Thyroid gland (tissue), 4 donors: ENCODE results near the gene B3GAT1.

Source experiments
- POLR2A ChIP-seq, 2 donors: fragments of 450-650 bp; IDR thresholded peaks; one replicate each; pipeline ENCODE4 v1.6.1; 2017; ENCODE audit warnings: antibody characterized with exemption in 2 of 2, mild to moderate bottlenecking in 2 of 2, moderate library complexity in 1 of 2
- TF ChIP-seq, protein P1 (sequence below), 6 experiments: fragments of 200-600 bp in 3 of 6; fragments of 450-650 bp in 3 of 6; sonication (generic) in 3 of 6; IDR thresholded peaks; one replicate each; pipeline ENCODE4 v1.5.1; 2016 to 2019; ENCODE audit warnings: antibody characterized with exemption in 6 of 6, mild to moderate bottlenecking in 2 of 6, inconsistent platforms in 1 of 6, moderate library complexity in 1 of 6

DNA sequence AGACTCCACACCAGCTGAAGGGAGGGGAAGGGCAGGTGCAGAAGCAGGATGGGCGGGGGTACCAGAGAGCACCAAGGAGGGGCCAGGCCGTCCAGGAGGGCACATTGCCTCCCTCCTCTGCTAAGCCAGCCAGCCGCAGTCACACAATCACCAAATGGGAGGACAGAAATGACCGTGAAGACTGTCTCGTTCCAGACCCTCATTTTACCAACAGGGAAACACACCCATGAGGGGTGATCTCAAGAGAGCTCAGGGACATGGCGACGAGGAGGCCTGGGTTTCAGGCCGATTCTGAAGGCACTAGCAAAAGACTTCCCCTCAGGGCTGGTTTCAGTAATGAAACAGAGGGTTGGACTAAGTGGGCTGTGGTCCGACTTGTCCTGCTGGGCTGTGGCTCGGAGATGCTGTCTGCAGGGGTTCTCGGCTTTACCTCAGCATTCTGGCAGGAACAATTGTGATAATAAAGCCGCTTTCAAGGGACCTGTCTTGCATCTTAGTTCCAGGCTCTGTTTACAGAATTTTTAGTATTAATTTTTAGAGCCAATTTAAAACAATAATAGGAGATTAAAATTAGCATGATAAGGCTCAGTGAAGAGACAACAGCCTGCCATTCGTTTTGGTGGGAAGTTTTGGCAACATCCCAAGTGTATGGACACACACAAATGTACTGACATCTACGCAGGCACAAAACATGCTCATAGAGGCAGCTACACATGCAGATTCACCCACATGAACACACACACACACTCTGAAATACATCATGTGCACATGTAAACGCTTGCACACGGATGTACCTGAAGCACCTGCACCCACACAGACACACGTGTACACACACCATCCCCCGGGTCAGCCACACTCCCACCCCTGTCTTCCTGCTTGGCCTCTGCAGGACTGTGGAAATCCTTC lies 2.0 kb upstream of the B3GAT1 start:
- TF ChIP-seq, protein P1, sequence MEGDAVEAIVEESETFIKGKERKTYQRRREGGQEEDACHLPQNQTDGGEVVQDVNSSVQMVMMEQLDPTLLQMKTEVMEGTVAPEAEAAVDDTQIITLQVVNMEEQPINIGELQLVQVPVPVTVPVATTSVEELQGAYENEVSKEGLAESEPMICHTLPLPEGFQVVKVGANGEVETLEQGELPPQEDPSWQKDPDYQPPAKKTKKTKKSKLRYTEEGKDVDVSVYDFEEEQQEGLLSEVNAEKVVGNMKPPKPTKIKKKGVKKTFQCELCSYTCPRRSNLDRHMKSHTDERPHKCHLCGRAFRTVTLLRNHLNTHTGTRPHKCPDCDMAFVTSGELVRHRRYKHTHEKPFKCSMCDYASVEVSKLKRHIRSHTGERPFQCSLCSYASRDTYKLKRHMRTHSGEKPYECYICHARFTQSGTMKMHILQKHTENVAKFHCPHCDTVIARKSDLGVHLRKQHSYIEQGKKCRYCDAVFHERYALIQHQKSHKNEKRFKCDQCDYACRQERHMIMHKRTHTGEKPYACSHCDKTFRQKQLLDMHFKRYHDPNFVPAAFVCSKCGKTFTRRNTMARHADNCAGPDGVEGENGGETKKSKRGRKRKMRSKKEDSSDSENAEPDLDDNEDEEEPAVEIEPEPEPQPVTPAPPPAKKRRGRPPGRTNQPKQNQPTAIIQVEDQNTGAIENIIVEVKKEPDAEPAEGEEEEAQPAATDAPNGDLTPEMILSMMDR (IDR thresholded peaks at IDR 0.05) = no peak
- no peak for TF ChIP-seq POLR2A (IDR thresholded peaks at IDR 0.05)
